NCI-H510A treated with DMSO at 0.1 percent for 48 hours (cell line): ENCODE data around the gene CP.
A peak's percentile ranks its signal among the peaks of the same experiment; 100 is the strongest.
"Not testable (repeated sequence)": the region's sequence is repeated elsewhere in the genome, so short reads cannot be mapped to it uniquely, and the experiment has no call there.

Experiments
- DNase-seq: peaks from one replicate; lab custom pipeline; 2025; lab: John Stamatoyannopoulos, UW

Gene CP

DNA sequence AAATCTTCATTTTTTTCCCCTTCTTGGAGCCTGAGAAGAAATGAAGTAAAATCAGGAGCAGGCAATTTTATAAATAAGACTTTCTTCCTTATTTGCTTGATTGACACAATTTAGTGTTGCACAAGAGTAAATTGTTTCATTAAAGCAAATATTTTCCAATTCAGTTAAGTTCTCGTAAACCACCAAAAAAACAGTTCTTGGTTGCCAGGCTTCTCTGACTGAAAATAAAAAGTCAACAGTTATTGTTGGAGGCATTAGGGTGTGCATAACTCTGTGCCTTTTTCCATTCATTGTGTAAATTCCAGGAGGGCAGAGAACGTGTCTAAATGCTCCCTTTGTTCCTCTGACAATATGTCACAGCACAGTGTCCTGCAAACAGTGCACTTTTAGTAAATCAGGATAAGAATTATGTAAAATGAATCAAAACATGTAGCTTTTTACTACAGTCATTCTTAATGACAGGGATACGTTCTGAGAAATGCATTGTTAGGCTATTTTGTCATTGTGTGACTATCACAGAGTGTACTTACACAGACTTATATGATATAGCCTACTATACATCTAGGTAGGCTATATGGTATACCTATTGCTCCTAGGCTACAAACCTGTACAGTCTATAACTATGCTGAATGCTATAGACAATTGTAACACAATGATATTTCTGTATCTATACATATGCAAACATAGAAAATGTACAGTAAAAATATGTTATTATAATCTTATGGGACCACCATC lies at the start of gene CP:
CP (minus strand) TSS at position 47 of the 735 bp plus-strand sequence; CDS start at position 10, 37 bp downstream.
- no peak for DNase-seq

DNA sequence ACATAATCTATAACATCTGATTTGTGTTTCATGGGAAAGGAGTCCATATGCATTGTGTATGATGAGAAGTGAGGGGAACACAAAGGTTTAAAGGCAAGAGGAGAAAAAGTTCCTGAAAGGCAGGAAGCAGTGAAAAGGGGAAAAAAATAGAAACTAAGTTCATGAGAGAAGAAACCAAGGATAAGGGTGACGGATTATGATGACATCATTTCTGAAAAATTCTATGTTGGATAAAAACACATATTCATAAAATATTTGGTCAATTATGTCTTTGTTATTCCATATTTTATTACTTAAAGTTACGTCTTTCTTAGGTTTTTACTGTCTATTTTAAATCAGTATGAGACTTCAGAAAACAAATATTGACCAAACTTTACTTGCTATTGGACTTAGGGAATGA lies 48.6 kb upstream of the CP start:
- no peak for DNase-seq

DNA sequence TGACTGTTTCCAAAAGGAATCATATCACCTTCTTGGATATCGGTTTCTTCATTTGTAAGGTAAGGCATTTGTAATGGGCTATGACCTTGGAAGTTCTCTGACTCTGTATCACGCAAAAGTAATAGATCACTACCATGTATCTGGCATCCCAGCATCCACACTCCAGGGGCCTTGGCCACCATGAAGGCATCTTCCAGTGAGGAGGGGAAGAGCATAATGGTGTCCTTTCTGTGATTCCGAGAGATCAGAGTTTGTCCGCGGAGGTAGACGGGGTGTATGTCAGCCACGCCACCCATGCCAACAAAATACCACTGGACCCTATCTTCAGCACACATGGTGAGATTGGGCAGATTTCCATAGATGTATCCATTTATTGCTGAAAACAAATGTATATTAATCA lies 48.1 kb upstream of the CP start:
- no peak for DNase-seq

DNA sequence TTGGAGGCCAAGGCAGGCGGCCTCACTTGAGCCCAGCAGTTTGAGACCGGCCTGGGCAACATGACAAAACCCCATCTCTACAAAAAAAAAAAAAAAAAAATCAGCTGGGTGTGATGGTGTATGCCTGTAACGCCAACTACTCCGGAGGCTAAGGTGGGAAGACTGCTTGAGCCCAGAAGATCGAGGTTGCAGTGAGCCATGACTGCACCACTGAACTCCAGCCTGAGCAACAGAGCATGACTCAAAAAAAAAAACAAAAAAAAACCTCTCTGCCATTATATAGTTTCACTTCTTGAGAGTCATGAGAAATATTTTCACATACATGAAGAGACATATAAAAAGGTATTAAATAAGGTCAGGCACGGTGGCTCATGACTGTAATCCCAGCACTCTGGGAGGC lies 45.9 kb upstream of the CP start:
- no peak for DNase-seq

DNA sequence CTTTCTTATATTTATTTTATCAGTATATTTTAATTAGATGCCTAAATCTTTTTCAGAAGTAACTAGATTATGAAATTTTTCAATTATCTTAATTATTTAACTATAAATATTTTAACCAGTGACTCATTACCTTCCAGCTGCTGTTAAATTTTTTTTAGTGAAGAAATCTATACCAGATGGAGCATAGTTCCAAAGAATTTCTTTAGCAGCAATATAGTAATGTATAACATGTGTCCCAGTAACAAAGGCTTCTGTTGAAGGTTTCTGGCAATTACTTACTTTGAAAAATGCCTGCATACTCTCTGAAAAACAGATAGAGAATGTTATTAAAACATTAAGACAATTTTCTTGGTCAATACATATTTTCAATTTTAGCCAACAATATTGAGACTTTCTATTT lies 45.1 kb upstream of the CP start:
- DNase-seq = no peak

DNA sequence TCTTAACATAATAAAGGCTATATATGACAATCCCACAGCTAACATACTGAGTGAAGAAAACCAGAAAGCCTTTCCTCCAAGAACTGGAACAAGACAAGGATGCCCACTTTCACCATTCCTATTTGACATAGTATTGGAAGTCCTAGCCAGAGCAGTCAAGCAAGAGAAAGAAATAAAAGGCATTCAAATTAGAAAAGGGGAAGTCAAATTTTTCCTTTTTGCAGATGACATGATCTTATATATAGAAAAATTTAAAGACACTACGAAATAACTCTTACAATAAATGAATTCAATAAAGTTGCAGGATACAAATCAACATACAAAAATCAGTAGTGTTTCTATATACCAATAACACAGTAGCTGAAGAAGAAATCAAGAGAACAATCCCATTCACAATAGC lies 42.2 kb upstream of the CP start:
- DNase-seq = no peak

DNA sequence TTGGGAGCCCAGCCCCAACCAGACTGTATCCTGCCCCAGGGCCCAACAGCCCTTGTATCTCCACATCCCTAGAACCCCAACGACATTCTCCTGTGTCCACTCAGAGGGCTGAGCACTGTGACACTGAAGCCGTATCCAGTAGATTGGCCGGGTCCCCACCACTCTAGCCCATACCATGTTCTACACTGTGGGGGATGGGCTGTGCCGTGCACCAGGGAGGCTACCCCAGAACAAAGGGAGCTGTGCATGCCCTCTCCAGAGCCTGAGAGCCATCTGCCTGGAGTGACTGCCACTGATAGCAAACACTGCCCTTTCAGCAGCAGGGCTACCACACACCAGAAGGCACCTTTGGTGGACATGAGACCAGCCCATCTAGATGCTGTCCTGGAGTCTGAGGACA lies 37.1 kb upstream of the CP start:
- DNase-seq = no peak

DNA sequence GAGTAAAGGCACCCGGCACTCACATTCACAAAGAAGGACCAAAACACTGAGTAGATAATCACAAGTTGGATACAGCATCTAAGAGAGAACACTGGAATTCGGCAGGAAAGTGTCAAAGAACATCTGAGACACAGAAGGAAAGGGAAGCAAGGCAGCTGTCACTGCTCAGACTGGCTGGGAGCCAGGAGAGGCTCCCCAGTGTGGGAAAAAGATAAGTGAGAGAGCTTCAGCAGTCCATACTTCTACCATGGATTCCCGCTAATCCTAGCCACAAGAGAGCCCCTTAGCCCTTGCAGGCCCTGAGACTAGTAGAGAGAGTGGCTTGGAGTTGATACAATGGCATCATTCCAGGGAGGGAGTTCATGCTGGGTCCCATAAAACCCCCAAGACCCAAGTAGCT lies 36.7 kb upstream of the CP start:
- no peak for DNase-seq

DNA sequence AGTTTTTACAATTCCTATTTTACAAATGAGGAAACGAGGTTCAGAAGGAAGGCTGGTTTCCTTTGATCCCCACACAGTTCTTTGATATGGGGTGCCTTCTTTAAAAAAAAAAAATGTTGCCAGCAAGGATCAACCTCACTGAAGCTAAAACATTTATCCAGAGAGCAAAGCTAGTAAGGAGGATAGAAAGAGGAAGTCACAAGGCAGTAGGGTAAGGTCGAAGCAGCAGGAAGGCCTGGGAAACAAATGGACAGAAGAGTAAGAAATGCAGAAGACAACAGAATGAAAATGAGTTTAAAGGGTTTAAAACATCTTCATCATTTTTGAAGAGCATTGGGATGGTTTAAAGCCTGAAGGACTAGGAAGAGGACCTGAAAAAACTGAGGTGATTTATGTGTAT lies 30.6 kb upstream of the CP start:
- DNase-seq = no peak

DNA sequence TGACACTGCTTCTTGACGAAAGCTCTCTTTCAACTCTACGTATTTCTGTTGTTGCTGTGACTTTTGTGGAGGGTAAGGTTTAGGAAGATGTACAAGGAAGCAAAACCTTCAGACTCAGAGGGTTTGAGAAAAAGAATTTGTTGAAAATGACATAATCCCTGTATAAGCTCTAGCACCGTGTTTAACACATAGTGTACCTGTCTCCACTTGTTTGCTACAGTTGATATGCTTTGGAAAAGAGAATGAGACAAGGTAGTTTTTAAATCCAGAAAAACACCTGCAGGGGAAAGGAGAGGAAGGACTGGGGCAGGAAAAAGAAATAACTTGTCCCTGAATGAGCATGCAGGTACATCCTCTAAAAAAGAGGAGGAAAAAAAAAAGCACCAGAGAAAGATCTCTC lies 29.6 kb upstream of the CP start:
- DNase-seq = no peak

DNA sequence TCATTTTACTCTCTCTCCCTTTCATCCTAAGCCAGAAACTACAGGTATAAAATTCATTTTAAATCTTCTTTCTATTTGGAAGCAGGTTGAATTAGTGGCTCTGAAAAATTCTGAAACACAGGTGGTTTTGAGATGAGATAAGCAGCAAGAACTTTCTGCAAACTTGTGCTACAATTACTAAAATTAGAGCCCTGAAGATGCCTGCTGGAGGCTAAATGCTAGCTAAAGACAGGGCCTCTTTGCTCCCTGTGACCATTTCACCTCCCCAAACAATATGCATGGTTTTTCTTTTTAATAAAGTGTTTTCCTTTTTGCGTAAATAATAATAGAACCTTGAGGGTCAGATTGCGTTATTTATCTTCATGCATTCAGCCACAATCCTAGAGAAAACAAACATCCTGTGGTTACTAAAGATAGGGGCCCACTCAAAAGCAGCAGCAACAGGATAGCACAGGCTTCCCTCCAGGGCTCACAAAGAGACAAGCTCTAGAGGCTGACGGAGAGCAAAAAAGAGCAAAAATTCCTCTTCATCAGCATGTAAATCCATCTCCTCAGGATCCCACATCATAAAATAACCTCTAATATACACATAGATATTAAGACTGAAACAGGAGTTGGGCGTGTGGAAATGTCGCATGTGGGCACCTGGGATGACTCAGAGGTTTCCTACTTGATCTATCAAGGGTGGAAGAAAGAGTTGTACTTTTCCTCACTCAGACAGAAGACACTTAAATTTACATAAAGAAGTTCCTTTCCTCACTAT lies 26.5 kb upstream of the CP start:
- peak; percentile 72 for DNase-seq

DNA sequence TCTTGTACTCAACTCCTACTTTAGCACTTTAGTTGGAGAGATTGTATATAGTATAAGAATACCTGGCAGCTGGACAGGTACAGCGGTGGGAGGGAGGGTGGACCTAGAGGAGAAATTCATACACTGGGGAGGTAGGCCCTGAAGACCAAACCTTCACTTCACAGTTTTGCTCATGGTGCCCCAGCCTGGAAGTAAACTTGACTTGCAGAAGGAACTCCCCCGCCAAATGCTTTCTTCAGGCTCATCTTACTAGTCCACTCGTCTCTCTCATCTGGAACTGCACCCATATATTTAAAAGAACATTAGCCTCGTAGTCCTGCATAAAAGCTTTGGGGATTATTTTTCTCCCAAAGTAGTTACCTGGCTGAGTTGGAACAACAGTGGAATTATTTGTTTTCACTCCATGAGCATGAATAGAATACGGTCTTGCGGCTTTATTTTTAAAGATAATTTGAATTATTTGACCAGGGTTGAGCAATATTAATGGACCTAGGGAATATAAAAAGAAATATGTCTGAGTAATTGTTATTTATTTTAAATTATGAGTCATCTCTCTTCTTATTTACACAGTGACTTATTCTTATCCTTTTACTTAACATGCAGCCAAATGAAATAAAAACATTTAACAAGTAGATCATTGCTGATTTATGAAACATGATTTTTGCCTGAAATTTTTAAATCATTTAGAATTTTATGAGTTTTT lies 25.5 kb upstream of the CP start:
- DNase-seq = no peak

DNA sequence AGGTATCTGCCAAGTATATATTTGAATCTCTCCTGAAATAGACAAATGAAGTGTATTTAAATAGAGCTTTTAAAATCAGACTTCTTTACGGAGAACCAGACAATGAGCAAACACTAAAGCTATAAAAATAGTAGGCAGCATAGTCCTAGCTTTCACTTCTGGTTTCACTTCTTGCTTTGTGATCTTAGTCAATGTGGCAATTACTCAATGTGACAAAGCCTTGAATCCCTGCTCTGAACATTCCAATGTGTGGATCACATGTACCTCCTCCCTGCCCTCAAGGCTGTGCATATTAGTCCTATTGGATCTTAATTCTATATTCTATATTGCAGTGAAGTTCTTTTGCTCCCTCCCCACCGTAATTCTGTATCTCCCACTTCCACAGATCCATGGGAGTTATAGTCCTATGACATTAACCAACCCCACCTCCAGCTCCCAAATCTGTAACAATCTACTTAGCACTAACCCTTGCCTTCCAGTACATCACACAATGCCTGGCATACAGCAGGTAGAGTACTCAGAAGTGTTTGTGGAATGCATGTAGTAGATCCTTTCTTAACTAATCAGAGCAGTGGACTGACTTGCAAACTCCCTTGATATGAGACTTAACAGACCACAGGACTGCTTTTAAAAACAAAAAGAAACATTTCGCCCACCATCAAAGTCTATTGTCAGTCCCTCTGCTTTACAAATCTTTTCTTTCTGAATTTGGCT lies 24.3 kb upstream of the CP start:
- DNase-seq = peak; percentile 7

DNA sequence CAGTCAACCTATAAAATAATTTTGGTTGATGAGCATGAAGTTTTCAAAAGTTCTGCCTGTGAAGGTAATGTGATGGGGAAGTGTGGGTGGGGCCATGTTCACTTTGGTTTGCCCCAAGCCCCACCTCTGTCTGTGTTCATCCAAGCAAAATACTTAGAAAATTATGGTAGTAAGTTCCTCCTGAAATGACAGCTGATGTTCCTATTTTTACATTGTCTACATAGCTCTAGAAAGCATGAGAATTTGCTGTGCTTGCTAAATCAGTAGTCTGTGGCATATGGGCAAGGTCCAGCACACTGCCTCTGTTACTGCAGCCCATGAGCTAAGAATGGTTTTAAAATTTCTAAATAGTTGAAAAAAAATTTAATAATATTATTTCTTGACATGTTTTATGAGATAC lies 21.9 kb upstream of the CP start:
- DNase-seq = no peak

DNA sequence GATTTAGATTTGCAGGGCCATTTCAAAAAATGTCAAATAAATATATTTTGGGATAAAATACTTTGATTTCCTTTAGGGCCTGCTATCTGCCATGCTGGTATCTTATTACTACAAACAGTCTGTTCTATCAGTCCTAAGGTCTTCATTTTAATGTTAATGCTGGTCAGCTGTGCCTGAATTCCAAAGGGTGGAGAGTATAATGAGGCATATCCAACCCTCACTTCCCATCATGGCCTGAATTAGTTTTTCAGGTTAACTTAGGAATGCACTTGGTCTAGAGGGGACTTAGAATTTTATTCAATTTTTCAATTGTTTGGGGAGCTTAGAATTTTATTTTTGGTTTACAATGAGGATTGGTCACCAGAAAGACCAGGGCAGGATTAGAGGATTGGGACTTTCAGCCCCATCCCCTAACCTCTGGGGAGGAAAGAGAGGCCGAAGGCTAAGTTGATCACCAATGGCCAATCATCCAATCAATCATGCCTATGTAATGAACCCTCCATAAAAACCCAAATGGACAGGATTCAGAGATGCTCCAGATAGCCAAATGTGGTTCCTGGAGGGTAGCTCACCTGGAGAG lies 17.8 kb upstream of the CP start:
- DNase-seq = no peak

DNA sequence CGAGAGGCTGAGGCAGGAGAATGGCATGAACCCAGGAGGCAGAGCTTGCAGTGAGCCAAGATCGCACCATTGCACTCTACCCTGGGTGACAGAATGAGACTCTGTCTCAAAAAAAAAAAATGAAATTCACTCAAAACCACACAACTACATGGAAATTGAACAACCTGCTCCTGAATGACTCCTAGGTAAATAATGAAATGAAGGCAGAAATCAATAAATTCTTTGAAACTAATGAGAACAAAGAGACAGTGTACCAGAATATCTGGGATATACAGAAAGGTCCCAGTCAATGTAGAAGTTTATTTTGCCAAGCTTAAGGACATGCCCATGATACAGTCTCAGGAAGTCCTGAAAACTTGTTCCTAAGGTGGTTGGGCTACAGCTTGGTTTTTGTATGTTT lies 16.6 kb upstream of the CP start:
- not testable (repeated sequence) for DNase-seq

DNA sequence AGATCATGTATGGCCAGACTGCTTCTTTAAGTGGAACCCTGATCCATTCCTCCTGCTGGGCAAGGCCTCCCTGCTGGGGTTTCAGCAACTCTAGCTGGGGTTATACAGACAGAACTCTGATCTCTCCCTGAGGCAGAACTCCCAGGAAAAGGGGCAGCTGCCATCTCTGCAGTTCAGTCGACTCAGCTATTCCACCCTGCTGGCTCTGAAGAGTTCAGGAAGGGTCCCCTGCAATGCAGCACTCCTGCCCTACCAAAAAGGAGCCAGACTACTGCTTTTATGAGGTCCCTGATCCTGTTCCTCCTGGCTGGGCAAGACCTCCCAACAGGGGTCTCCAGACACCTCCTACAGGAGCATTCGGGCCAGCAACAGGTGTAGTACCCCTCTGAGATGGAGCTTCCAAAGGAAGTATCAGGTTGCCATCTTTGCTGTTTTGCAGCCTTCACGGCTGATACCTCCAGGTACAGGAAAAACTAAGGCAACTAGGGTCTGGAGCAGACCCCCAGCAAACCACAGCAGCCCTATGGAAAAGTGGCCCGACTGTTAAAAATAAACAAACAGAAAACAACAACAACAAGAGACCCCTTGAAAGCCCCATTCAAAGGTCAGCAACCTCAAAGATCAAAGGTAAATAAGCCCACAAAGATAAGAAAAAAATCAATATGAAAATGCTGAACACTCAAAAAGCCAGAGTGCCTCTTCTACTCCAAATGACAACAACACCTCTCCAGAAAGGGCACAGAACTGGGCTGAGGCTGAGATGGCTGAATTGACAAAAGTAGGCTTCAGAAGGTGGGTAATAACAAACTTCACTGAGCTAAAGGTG lies 14.2 kb upstream of the CP start:
- DNase-seq = peak; percentile 57

DNA sequence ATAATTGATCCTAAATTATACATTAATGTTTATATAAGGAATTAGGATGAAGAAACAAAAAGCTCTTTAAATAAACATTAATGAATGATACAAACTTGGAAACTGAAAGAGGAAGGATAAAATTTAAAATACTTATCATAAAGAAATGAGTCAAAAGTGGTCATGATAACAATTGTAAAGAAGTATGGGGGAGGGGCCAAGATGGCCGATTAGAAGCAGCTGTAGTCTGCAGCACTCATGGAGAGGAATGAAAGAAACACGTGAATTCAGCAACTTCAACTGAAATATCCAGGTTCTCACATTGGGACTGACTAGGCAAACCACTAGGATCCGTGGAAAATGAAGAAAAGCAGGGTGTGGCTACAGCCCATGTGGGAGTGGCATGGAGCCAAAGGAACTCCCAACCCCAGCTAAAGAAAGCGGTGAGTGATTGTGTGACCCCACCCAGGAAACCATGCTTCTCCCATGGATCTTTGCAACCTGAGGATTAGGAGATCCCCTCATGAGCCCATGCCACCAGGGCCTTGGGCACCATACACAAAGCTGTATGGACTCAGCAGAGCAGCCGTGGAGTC lies 13.1 kb upstream of the CP start:
- DNase-seq = no peak

DNA sequence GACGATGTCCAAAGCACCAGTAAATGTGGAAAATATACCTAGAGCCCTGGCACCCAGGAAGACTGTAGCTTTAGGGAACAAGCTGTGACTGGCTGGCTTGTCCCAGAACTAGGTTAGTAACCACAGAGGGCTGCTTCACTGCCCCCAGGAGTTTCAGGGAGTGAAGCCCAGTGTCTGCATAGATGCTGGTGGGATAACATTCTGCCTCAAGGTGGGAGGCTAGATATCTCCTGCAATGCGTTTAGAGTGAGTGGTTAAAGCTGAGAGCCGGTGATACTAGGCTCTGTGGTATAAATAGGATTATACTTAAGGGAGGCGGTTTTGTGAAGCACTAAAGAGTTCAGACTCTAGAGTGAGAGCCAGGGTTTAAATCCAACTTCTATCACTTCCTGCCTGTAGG lies 11.7 kb upstream of the CP start:
- no peak for DNase-seq

DNA sequence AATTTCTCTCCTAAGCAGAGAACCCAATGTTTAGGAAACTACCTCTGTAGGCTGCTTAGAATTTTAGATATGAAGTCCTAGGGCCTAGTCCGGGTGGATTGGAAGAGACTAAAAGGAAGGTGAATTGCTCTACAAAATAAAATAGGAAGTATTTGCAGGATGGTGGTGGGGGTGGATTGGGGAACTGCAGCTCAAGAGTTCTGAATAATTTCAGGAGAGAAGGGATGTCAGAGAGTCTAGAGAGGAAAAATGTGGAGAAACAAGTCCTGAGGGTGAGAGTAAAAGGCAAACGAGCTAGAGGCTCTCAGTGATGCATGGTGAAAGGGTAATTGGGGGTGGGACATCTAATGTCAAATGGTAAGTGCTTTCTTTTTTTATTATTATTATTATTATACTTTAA lies 10.2 kb upstream of the CP start:
- DNase-seq = no peak
